ENCODE results near the gene SHBG.

DNA sequence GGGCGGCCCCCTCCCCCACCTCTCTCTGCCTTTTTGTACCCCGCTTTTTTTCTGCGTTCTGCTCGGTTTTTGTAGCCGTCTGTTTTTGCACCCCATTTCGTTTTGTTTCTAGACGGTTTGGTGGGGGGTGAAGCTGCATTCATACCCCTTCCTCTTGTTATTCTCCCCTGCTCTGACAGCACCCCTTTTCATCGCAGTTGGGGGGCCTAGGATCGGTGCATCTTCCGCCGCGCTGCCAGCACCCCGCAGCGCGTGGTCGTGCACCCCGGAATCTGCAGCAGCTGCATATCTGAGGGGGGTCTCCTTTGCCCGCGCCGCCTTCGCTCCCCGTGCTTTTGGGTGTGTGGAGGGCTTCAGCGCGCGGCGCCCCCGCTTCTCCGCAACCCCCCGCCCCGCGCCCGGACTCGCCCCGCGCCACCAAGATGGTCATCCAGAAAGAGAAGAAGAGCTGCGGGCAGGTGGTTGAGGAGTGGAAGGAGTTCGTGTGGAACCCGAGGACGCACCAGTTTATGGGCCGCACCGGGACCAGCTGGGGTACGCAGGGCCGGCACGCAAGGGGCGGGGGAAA is 21.2 kb downstream of the SHBG start:
- TF ChIP-seq, protein P1, sequence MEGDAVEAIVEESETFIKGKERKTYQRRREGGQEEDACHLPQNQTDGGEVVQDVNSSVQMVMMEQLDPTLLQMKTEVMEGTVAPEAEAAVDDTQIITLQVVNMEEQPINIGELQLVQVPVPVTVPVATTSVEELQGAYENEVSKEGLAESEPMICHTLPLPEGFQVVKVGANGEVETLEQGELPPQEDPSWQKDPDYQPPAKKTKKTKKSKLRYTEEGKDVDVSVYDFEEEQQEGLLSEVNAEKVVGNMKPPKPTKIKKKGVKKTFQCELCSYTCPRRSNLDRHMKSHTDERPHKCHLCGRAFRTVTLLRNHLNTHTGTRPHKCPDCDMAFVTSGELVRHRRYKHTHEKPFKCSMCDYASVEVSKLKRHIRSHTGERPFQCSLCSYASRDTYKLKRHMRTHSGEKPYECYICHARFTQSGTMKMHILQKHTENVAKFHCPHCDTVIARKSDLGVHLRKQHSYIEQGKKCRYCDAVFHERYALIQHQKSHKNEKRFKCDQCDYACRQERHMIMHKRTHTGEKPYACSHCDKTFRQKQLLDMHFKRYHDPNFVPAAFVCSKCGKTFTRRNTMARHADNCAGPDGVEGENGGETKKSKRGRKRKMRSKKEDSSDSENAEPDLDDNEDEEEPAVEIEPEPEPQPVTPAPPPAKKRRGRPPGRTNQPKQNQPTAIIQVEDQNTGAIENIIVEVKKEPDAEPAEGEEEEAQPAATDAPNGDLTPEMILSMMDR (conservative IDR thresholded peaks at IDR 0.05; ENCODE audit: low read depth, low read length) = no peak
- TF ChIP-seq EZH2 (IDR thresholded peaks at IDR 0.05; ENCODE audit: borderline replicate concordance, low read depth, low read length, poor library complexity, severe bottlenecking) = no peak

Measured in A673 (cell line).